Retinal pigment epithelial cell (primary cell): ENCODE measurements around the gene MACROH2A1.

Experiments
- DNase-seq: peaks from one replicate; pipeline ENCODE4 v3.0.0-alpha.2; 2010; ENCODE audit warnings: low read depth
- H3K4me3 ChIP-seq: 2 replicates; pipeline ENCODE4 v1.5.1; 2011; ENCODE audit warnings: mild to moderate bottlenecking, low read length, control low read depth, moderate library complexity
- TF ChIP-seq, protein P1 (sequence below): conservative IDR thresholded peaks from 2 replicates; pipeline ENCODE4 v1.5.1; 2011; ENCODE audit warnings: low read depth, low read length, control low read depth, inconsistent platforms

Gene MACROH2A1

GRCh38 chr5:135353952-135354721, 44.9 kb downstream of the MACROH2A1 start:
- DNase-seq: no peak
- no peak overlapping the region for H3K4me3 ChIP-seq
- TF ChIP-seq, protein P1, sequence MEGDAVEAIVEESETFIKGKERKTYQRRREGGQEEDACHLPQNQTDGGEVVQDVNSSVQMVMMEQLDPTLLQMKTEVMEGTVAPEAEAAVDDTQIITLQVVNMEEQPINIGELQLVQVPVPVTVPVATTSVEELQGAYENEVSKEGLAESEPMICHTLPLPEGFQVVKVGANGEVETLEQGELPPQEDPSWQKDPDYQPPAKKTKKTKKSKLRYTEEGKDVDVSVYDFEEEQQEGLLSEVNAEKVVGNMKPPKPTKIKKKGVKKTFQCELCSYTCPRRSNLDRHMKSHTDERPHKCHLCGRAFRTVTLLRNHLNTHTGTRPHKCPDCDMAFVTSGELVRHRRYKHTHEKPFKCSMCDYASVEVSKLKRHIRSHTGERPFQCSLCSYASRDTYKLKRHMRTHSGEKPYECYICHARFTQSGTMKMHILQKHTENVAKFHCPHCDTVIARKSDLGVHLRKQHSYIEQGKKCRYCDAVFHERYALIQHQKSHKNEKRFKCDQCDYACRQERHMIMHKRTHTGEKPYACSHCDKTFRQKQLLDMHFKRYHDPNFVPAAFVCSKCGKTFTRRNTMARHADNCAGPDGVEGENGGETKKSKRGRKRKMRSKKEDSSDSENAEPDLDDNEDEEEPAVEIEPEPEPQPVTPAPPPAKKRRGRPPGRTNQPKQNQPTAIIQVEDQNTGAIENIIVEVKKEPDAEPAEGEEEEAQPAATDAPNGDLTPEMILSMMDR: no peak

- TF ChIP-seq, protein P1: no peak
- no peak for DNase-seq
- H3K4me3 ChIP-seq: no peak overlapping the region
Observed at GRCh38 chr5:135350536-135350935, 48.5 kb downstream of the MACROH2A1 start.

- DNase-seq: no peak
- TF ChIP-seq, protein P1: no peak
- H3K4me3 ChIP-seq: no peak overlapping the region
Observed at GRCh38 chr5:135349886-135350285, 49.1 kb downstream of the MACROH2A1 start.

- TF ChIP-seq, protein P1: no peak
- H3K4me3 ChIP-seq: no peak overlapping the region
- DNase-seq: no peak
Observed at GRCh38 chr5:135349451-135349850, 49.6 kb downstream of the MACROH2A1 start.

- TF ChIP-seq, protein P1: no peak
- no peak for DNase-seq
- H3K4me3 ChIP-seq: no peak overlapping the region
Observed at GRCh38 chr5:135348918-135349317, 50.1 kb downstream of the MACROH2A1 start.

- no peak for DNase-seq
- no peak overlapping the region for H3K4me3 ChIP-seq
- TF ChIP-seq, protein P1: no peak
Observed at GRCh38 chr5:135347392-135347791, 51.6 kb downstream of the MACROH2A1 start.
